Hematopoietic multipotent progenitor cell treated with erythropoietin and hydrocortisone succinate and interleukin-3 and kit ligand, for 4 days (in vitro differentiated cells): ENCODE data around the gene SMAGP.
"Not testable (repeated sequence)": the region's sequence is repeated elsewhere in the genome, so short reads cannot be mapped to it uniquely, and the experiment has no call there.

ENCODE experiments used
- DNase-seq: peaks from one replicate; pipeline ENCODE4 v3.0.0-alpha.2; 2015

The SMAGP gene

DNA sequence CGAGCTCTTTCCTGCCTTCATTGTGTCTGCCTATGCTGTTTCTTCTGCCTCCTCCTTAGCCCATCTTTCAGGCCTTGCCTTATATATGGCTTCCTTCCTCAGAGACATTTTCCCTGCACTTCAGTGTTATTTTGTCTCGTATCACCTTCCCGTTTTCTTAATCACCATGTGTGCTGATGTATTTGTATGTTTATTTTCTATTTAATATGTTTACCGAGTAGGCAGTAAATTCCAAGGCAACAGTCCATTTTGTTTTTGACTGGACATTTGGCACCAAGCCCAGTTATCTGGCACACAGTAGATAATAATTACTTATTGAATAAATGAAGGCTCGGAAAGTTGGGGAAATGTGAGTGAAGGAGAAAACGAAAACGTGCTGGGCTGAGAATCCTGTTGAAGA is 47.8 kb downstream of the SMAGP start:
- DNase-seq: no peak

- DNase-seq: not testable (repeated sequence)
Observed at GRCh38 chr12:51219857-51220256, 50.4 kb downstream of the SMAGP start.

DNA sequence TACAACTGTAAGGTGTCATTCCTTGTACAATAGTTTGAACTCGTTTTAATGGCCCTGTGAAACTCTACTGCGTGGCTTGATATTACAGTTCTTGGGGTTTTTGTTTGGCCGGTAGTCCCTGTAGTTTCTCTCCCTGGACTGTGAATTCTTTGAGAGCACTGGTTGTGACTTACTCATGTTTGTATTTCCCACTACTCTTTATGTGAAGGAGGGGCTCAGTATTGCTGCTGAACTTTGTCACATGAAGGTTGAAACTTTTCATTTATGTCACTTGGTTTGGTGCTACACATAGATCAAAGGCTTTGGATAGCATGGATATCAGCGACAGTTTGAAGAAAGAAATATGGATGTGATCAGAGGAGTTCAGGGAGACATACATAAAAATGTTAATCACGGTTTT is 50.9 kb downstream of the SMAGP start:
- DNase-seq: no peak

DNA sequence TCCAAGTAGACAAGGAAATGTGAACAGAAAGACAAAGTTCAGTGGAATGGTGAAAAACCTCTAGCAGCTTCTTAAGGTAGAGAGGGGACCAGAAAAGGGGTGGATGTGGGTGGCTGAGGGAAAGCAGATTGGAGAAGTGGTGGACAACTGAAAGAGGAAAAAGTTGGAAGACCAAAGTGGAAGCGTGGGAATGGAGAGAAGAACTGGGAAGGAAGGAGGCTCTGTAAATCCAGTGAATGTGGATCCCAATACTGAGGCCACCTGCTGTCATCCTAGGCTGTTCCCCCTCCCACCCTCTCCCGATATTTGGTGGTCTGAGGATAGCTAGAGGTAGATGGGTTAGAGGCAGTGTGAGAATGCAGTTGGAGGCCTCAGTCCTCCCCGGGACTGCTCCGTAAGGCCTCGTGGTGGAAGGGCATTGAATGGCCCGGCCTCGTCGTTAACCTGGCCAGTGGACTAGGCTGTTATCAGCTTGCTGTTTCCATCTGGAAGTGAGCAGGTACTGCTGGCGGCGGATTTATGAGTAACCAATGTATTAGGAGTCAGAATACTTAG is 51.5 kb downstream of the SMAGP start:
- peak; percentile 29 for DNase-seq

- peak; percentile 94 for DNase-seq
Observed at GRCh38 chr12:51217968-51218606, 52.1 kb downstream of the SMAGP start, which contains the start of gene POU6F1. Gene POU6F1 (minus strand): TSS chr12:51218062. CDS start chr12:51206836, 11,226 bp downstream.

DNA sequence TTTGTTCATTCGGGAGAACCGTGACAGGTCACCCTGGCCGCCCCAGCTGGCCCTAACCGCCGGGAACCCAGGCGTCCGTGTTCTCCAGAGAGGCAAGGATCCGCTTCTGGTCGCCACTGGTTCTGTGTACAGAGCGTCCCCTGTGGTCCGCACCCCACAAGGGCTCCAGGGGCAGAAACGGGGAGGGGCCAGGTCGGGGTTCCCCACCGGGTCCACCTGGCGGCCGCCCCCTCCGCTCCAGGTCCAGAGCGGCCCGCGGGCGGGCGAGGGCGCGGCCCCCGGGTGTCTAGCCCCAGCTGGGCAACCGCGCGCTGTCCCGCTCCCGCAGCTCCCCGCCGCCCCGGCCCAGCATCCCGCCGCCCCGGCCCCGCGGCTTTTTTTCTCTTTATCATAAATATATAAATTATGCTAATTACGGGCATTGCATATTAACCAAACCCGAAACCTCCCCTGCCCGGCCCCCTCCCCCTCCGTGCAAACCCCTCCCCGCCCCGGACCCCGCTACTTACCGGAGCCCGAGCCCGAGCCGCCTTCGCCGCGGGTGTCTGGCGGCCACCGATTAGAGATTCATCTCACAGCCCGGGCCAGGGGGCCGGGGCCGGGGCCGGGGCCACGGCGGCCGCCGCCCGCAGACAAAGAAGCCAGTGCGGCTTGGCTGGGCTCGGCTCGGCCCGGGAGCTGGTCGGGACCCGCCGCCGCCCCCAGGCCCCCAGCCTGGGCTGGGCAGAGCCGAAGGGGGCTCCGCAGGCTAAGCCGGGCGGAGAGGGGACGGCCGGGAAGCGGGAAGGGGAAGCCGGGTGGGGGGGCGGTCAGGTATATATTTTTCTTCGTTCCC is 52.9 kb downstream of the SMAGP start:
- DNase-seq: peak; percentile 68

DNA sequence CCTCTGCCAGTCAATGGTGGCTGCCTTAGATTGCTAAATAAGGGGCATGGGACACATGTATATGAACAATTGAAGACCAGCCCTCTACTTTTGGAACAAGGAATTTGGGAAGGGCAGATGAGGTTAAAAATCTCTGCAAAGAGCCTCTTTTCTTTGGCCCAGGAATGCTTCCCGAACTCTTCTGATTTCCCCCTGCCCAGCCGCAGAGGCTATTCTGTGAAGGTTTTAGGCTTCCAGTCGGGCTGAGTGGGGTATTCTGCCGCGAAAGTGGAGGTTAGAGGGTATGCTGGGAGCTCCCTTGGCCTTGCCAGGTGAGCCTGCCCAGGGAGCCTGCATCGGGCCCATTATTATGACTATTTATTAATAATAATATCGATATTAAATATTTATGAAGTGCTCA is 53.6 kb downstream of the SMAGP start:
- DNase-seq: no peak

DNA sequence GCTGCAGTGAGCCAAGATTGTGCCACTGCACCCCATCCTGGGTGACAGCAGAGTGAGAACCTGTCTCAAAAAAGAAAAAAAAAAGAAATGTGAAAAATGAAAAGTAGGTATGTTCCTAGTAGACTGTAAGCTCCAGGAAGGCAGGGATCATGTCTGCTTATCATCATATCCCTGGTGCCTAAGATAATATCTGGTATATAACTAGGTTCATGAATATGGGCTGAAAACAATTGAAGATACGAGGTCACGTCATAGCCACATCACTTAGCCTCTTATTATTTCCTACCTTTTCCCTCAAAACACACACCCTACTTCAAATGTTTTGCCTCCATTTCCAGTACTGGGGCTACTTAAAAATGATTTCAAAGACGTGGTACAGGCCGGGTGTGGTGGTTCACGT is 55.3 kb downstream of the SMAGP start:
- DNase-seq: no peak

- DNase-seq: no peak
Observed at GRCh38 chr12:51210690-51211395, 59.4 kb downstream of the SMAGP start.

- DNase-seq: no peak
Observed at GRCh38 chr12:51209259-51209658, 61.0 kb downstream of the SMAGP start.

DNA sequence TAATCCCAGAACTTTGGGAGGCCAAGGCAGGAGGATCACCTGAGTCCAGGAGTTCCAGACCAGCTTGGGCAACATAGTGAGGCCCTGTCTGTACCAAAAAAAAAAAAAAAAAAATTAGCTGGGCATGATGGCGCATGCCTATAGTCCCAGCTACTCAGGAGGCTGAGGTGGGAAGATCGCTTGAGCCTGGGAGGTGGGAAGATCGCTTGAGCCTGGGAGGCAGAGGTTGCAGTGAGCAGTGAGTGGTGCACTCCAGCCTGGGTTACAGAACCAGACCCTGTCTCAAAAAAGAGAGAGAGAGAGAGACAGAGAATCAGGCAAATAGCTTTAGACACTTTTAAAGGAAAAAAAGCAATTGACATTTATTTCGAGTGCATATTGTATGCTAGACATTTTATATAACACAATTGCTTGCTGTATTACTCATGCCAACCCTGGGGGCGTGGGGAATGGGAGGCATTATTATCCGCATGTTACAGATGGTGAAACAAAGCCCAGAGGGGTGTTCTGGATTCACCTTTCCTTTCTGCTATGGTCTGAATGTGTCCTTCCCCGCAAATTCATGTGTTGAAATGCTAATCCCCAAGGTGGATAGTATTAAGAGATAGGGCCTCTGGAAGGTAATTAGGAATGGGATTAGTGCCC is 62.1 kb downstream of the SMAGP start:
- no peak for DNase-seq

DNA sequence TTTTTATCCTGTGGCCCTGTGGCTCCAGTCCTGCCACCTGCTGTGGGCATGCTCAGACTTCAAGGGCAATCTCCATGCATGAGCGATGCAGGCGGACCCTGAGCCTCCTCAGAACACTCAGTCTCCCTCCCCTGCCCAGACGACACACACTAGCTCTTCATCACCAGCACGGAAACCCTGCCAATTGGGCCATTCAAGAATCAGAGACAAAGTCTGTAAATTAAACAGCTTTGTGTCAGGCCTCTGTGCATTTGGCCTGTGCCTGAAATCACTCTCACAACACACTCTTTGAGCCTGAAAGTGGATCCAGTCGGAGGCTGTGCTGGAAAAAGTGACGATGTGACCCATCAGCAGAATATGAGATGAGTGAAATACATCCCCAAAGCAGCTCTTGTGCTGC is 64.9 kb downstream of the SMAGP start:
- no peak for DNase-seq

- DNase-seq: no peak
Observed at GRCh38 chr12:51202718-51203117, 67.5 kb downstream of the SMAGP start.

DNA sequence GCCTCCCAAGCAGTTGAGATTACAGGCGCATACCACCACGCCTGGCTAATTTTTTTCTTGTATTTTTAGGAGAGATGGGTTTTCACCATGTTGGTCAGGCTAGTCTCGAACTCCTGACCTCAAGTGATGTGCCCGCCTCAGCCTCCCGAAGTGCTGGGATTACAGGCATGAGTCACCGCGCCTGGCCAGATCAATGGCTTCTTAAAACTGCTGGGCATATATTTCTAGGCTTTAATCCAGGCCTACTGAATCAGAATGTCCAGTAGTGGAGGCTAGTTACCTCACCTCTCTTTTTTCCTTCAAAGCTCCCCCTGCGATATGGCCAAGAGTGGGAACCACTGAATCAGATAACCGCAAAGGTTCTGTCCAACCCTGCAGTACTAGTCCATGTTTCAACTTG is 69.4 kb downstream of the SMAGP start:
- no peak for DNase-seq

DNA sequence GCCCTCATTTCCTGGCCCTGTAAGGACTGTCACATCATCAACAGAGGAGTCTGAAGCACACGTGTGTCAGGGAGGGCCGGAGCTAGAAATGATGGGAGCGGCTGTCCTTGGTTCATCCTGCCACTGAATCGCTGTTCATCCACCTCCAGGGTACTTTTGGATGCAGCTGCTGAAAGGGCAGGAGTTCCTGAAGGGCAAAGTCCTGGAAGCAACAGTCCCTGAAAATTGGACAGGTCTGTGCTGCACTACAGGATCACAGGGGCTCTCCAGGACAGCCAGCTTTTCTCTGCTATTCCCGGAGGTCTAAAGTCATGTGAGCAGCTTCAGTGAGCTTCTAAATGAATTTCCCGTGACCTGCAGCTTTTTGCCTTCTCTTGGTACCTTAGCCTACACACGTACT is 70.1 kb downstream of the SMAGP start:
- no peak for DNase-seq

DNA sequence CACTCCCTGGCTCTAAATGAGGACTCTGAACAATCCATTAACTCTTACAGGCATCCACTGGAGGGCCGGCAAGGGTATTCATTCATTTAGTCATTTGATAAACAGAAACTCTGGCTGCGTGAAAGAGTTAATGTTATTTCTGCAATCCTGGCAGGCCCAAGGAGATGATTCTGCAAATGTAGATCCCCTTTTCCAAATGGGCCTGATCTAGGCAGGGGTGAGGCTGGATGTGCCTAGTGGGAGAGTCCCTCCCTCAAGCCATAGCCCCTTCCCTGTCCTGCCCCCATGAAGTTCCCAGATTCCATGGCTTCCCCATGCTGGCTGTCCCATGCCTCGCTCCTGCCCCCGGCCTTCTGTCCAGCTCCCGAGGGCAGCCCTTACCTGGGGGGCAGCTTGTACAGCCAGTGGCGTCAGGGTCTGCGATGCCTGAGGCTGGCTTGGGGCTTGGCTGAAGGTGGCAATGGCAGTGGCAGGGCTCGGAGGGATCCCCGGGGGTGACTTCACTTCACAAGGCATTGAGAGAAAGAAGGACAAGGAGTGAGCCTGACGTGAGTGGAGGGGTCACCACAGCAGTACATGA is 70.8 kb downstream of the SMAGP start:
- no peak for DNase-seq

- no peak for DNase-seq
Observed at GRCh38 chr12:51198568-51199365, 71.4 kb downstream of the SMAGP start.

GRCh38 chr12:51197736-51198567 is 72.3 kb downstream of the SMAGP start:
- DNase-seq: no peak

- no peak for DNase-seq
Observed at GRCh38 chr12:51196547-51196946, 73.7 kb downstream of the SMAGP start.

DNA sequence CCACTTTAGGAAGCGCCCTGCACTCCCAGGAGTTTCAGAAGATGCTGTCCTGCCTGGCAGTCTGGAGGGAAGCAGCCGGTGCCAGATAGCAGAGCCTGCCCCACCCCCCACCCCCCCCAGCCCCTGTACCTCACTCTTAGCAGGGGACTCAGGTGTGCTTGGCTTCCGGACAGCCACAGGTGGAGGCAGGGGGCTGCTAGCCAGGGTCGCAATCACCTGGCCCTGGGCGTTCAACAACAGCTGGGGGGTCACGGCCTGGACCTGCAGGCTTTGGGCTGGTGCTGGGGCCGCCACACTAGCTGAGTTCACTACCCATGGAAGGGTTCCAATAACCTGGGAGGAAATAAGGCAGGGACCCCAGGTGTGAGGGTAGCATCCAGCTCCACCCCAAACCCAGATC is 74.4 kb downstream of the SMAGP start:
- no peak for DNase-seq
